ENCODE results near the gene HOXA13. TPM values are rescaled to one million over a fixed set of nuclear protein-coding genes. Genes with fewer than 3 reads are reported as not detected.

The HOXA13 gene
- total RNA-seq, 4 donors from 2014 or later, result 0.12 TPM; not detected in 3

DNA sequence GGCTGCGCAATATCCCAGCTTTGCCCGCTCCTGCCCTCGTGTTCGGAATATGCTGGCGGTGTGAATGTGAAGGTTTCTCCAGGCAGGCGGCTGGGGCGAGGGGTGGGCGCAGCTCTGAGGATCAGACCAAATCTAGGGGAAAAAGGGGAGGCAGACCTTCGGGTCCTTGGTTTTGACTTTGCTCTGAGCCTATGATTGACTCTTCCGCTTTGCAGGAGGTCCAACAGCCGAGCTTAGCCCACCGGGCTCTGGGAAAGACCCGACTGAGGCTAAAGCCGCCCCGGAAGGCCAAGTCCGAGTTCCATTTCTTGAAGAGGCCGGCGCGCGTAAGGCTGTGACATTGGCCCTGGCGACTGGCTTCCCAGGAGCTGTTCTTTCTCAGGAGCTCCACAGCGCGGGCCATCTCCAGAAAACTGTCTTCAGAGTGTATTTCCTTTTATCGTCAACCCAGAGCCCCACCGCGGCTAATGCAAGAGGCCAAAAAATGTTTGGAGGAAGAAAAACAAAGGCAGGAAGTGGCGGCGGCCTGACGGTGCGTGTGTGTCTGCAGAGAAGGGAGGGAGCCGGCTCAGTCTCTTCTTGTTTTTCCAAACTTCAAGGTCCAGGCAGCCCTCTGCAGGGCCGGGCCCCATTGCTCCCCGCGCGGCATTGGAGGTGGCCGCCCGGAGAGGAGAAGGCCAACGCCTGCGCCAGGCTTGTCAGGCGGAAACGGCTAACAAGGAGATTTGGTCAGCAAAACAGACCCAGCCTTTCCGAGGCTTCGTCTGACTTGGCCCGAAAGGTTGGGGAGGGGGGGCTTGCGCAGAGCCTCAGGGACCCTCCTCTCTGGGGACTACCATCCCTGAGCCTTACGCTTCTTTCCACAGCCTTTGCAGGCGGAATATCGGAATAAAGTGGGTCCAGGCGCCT, 11.3 kb downstream of the HOXA13 start:
- TF ChIP-seq POLR2AphosphoS5 (IDR thresholded peaks at IDR 0.05) (no peak), EP300 (IDR thresholded peaks at IDR 0.05) (no peak), POLR2A (IDR thresholded peaks at IDR 0.05) (no peak)
- TF ChIP-seq, protein P1, sequence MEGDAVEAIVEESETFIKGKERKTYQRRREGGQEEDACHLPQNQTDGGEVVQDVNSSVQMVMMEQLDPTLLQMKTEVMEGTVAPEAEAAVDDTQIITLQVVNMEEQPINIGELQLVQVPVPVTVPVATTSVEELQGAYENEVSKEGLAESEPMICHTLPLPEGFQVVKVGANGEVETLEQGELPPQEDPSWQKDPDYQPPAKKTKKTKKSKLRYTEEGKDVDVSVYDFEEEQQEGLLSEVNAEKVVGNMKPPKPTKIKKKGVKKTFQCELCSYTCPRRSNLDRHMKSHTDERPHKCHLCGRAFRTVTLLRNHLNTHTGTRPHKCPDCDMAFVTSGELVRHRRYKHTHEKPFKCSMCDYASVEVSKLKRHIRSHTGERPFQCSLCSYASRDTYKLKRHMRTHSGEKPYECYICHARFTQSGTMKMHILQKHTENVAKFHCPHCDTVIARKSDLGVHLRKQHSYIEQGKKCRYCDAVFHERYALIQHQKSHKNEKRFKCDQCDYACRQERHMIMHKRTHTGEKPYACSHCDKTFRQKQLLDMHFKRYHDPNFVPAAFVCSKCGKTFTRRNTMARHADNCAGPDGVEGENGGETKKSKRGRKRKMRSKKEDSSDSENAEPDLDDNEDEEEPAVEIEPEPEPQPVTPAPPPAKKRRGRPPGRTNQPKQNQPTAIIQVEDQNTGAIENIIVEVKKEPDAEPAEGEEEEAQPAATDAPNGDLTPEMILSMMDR (IDR thresholded peaks at IDR 0.05), result no peak
- WGBS, 2 donors (ENCODE audit: low coverage in 1 of 2), result 4 to 5% methylated on average over 4 to 22 of the region's 49 CpGs
- no peaks in the 10 kb centered on the region for H3K9me3 ChIP-seq
- H3K27ac ChIP-seq, result no peak overlapping the region
- peaks cover 100% of the 10 kb centered on the region for H3K27me3 ChIP-seq
- H3K36me3 ChIP-seq, result no peaks in the 10 kb centered on the region
- peak overlapping the region in 1 of 2 donors; percentile 22 for H3K4me3 ChIP-seq
- H3K4me1 ChIP-seq, result peaks cover 0 to 64% (median 31%) of the 10 kb centered on the region in 3 donors
- ATAC-seq, result no peak

DNA sequence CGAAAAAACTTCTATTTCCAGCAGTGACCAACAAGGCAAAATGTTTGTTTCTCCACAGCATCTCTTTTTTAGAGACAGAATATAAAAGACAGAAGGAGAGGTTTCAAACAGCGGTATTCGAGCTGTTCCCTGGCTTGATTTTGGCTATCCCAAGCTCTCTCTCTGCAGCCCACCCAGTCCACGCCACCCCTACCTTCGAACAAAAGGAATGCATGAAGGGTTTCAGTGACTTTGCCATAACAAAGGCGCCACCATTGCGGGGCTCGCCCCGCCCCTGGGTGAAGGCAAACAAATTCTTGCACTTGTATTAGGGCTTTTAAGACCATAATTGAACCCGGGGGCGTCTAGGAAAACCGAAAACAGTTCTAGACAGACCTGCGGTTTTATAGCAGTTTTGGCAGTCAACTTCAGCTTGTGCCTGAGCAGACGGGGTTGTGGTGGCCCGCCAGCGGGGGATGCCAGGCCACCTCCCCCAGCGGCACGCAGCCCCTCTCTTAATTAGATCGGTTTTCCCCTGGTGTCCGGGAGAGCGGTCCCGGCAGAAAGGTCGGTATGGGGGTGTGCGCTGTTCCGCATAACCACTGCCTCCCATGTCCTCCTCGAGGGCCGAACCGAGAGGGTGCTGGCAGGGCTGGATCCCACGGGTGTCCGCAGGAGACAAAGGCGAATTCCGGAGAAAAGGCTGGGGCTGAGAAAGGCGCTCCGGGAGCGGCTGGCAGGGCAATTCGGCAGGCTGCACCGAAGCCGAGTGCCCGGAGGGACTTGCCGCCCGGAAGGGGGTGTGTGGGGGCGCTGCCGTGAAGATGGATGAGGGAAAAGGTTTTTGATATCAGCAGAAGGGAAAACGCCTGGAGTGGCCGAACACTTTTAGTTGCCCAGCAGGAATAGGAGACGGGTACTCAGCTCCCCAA, 12.2 kb downstream of the HOXA13 start:
- peaks cover 100% of the 10 kb centered on the region for H3K27me3 ChIP-seq
- no peaks in the 10 kb centered on the region for H3K36me3 ChIP-seq
- no peak overlapping the region for H3K27ac ChIP-seq
- H3K9me3 ChIP-seq, result no peaks in the 10 kb centered on the region
- no peak for TF ChIP-seq POLR2AphosphoS5 (IDR thresholded peaks at IDR 0.05)
- TF ChIP-seq POLR2A (IDR thresholded peaks at IDR 0.05), result no peak
- TF ChIP-seq, protein P1 (IDR thresholded peaks at IDR 0.05), result no peak
- TF ChIP-seq EP300 (IDR thresholded peaks at IDR 0.05), result no peak
- no peak overlapping the region for H3K4me3 ChIP-seq
- H3K4me1 ChIP-seq, result peaks cover 0 to 65% (median 24%) of the 10 kb centered on the region in 3 donors
- no peak for ATAC-seq
- 9% methylated on average over 8 to 20 of the region's 46 CpGs for WGBS, 2 donors (ENCODE audit: low coverage in 1 of 2)

DNA sequence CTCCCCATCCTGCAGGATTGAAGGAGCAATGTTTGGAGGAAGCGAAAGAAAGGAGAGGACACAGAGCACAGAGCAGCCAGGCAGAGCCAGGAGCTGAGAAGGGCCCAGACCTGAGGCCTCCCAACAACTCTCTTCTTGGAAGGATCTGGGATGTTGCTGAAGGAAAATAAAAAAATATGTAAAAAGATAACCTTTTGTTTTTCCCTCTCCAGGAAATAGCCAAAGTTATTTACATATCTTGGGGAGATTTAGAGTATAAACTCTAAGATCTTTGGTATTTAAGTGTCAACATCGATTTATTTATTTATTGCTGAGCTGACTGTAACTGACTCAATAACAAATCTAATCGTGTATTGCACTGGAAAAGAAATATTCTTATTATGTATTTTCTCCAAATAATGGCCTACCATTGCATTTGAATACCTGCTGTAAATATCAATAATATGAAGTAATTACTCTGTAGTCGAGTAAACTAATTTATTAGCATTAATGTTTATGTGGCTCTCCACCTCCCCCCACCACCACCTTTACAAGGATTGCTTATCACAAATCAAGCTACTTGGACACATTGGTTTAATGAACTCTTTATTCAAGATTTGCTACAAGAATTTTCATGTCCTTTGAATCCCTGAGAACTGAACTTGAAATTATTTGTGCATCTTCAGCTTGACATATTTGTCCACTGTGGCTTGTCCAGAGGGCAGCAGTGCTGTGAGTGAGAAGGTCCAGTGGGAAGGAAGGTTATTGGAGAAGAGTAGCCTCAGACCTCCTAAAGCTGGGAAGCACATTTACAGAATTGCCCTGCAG, 13.0 kb downstream of the HOXA13 start:
- Histone ChIP-seq H3K9me3 (no peaks in the 10 kb centered on the region), H3K4me3 (no peak overlapping the region), H3K36me3 (no peaks in the 10 kb centered on the region), H3K4me1 (peaks cover 0 to 57% (median 18%) of the 10 kb centered on the region in 3 donors), H3K27me3 (peaks cover 100% of the 10 kb centered on the region), H3K27ac (no peak overlapping the region)
- 21 to 25% methylated on average over 4 of the region's 4 CpGs for WGBS, 2 donors (ENCODE audit: low coverage in 1 of 2)
- no peak for ATAC-seq
- no peak for TF ChIP-seq POLR2A (IDR thresholded peaks at IDR 0.05)
- TF ChIP-seq EP300 (IDR thresholded peaks at IDR 0.05), result no peak

DNA sequence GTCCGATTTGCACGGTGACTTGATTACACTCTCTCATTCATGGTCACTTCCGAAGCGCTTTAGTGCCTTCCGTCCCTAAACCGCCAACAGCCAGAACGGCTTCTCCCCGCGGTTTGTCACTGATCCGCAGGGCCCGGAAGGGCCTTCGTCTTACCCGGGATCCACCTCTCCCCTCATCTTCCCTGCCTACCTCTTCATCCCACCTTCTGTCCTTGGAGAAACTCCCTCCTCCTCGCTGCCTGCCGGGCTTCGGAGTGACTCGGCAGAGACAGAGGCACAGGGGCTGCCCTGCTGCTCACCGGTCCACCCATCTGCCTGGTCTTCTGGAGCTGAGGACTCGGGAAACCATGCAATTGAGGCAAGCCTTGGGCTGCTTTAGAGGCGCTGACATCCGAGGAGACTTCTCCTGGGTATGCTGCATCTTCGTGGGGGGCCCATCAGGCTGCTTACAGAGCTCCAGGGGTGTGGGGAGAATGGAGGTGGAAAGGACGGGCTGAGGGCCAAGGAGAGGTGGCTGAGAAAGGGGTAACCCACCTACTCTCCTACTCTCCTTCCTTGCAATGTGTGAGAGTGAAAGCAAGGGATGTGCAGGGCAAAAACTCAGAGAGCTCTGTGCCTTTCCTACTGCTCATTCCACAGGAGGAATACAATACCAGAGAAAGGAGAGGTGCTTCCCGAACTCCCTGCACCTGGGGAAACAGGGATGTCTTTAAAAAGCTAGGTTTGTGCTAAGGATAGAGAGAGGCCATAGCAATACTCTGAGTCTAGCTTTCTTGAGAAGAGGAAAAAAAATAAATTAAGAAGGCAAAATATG, 13.8 kb downstream of the HOXA13 start:
- Histone ChIP-seq H3K9me3 (no peaks in the 10 kb centered on the region), H3K36me3 (no peaks in the 10 kb centered on the region), H3K27me3 (peaks cover 100% of the 10 kb centered on the region), H3K4me3 (no peak overlapping the region), H3K4me1 (peaks cover 0 to 56% (median 18%) of the 10 kb centered on the region in 3 donors), H3K27ac (no peak overlapping the region)
- TF ChIP-seq EP300 (IDR thresholded peaks at IDR 0.05), result no peak
- TF ChIP-seq, protein P1 (IDR thresholded peaks at IDR 0.05), result no peak
- no peak for TF ChIP-seq POLR2A (IDR thresholded peaks at IDR 0.05)
- no peak for ATAC-seq
- WGBS, 2 donors (ENCODE audit: low coverage in 1 of 2), result 10 to 11% methylated on average over 10 to 16 of the region's 24 CpGs
